Mononuclear cell (primary cell): ENCODE data around the gene KLK5. TPM values are rescaled to one million over a fixed set of nuclear protein-coding genes. Genes with fewer than 3 reads are reported as not detected.

Experiments used
- H3K27me3 ChIP-seq: 2 replicates; pipeline ENCODE4 v1.6.0; 2011; ENCODE audit warnings: low read length, control low read depth; ENCODE audit not compliant: insufficient read depth
- H3K4me1 ChIP-seq: 2 replicates; pipeline ENCODE4 v1.5.1; 2011; ENCODE audit warnings: mild to moderate bottlenecking, low read length, control low read depth; ENCODE audit not compliant: insufficient read depth
- H3K4me3 ChIP-seq: 2 replicates; pipeline ENCODE4 v1.5.1; 2011; ENCODE audit warnings: mild to moderate bottlenecking, low read length, moderate library complexity
- H3K9me3 ChIP-seq: 2 replicates; pipeline ENCODE4 v1.5.1; 2011; ENCODE audit warnings: low read depth, mild to moderate bottlenecking, control low read depth, low read length
- total RNA-seq: library from RNA; depleted of rRNA; stranded (reverse); fragments of >200 nt; gene quantifications from one replicate; pipeline ENCODE4 v1.2.3, GENCODE V29; 2012

KLK5 gene
- total RNA-seq, 1 donor = not detected

GRCh38 chr19:50916069-50916468, 36.8 kb downstream of the KLK5 start:
- Histone ChIP-seq H3K27me3 (peaks cover 18% of the 10 kb centered on the region), H3K4me3 (no peak overlapping the region), H3K4me1 (no peaks in the 10 kb centered on the region), H3K9me3 (no peaks in the 10 kb centered on the region)

- Histone ChIP-seq H3K27me3 (peaks cover 38% of the 10 kb centered on the region), H3K4me3 (no peak overlapping the region), H3K4me1 (no peaks in the 10 kb centered on the region), H3K9me3 (no peaks in the 10 kb centered on the region)
Observed at GRCh38 chr19:50912727-50913716, 39.8 kb downstream of the KLK5 start.

GRCh38 chr19:50912102-50912599, 40.7 kb downstream of the KLK5 start:
- Histone ChIP-seq H3K9me3 (no peaks in the 10 kb centered on the region), H3K4me3 (no peak overlapping the region), H3K27me3 (peaks cover 43% of the 10 kb centered on the region), H3K4me1 (no peaks in the 10 kb centered on the region)

GRCh38 chr19:50911206-50912101, 41.4 kb downstream of the KLK5 start, which contains the start of gene KLK4:
Gene KLK4 (minus strand): TSS chr19:50911395. CDS start chr19:50910738, 657 bp downstream.
- peaks cover 43% of the 10 kb centered on the region for H3K27me3 ChIP-seq
- H3K4me1 ChIP-seq = no peaks in the 10 kb centered on the region
- no peak within 1 kb of the TSS for H3K4me3 ChIP-seq
- no peaks in the 10 kb centered on the region for H3K9me3 ChIP-seq

- H3K4me3 ChIP-seq = no peak overlapping the region
- H3K4me1 ChIP-seq = no peaks in the 10 kb centered on the region
- no peaks in the 10 kb centered on the region for H3K9me3 ChIP-seq
- H3K27me3 ChIP-seq = peaks cover 40% of the 10 kb centered on the region
Observed at GRCh38 chr19:50910722-50911121, 42.1 kb downstream of the KLK5 start.

GRCh38 chr19:50909240-50910070, 43.4 kb downstream of the KLK5 start:
- H3K27me3 ChIP-seq = peaks cover 40% of the 10 kb centered on the region
- no peaks in the 10 kb centered on the region for H3K9me3 ChIP-seq
- H3K4me3 ChIP-seq = no peak overlapping the region
- H3K4me1 ChIP-seq = no peaks in the 10 kb centered on the region

- peaks cover 40% of the 10 kb centered on the region for H3K27me3 ChIP-seq
- H3K4me1 ChIP-seq = no peaks in the 10 kb centered on the region
- no peaks in the 10 kb centered on the region for H3K9me3 ChIP-seq
- no peak overlapping the region for H3K4me3 ChIP-seq
Observed at GRCh38 chr19:50908336-50908735, 44.5 kb downstream of the KLK5 start.

GRCh38 chr19:50906217-50906616, 46.6 kb downstream of the KLK5 start:
- H3K27me3 ChIP-seq = peaks cover 28% of the 10 kb centered on the region
- no peaks in the 10 kb centered on the region for H3K4me1 ChIP-seq
- no peak overlapping the region for H3K4me3 ChIP-seq
- no peaks in the 10 kb centered on the region for H3K9me3 ChIP-seq

GRCh38 chr19:50902640-50903039, 50.2 kb downstream of the KLK5 start:
- no peak overlapping the region for H3K4me3 ChIP-seq
- no peaks in the 10 kb centered on the region for H3K4me1 ChIP-seq
- H3K27me3 ChIP-seq = peaks cover 4% of the 10 kb centered on the region

GRCh38 chr19:50899569-50899968, 53.3 kb downstream of the KLK5 start:
- Histone ChIP-seq H3K4me1 (no peaks in the 10 kb centered on the region), H3K4me3 (no peak overlapping the region), H3K27me3 (no peaks in the 10 kb centered on the region), H3K9me3 (no peaks in the 10 kb centered on the region)

More at GRCh38 chr19:50902640-50903039, 50.2 kb downstream of the KLK5 start:
- no peaks in the 10 kb centered on the region for H3K9me3 ChIP-seq

GRCh38 chr19:50898018-50898417, 54.8 kb downstream of the KLK5 start:
- H3K4me3 ChIP-seq = no peak overlapping the region
- H3K27me3 ChIP-seq = no peaks in the 10 kb centered on the region
- H3K9me3 ChIP-seq = no peaks in the 10 kb centered on the region
- no peaks in the 10 kb centered on the region for H3K4me1 ChIP-seq

- no peaks in the 10 kb centered on the region for H3K27me3 ChIP-seq
- H3K4me1 ChIP-seq = no peaks in the 10 kb centered on the region
- no peak overlapping the region for H3K4me3 ChIP-seq
- no peaks in the 10 kb centered on the region for H3K9me3 ChIP-seq
Observed at GRCh38 chr19:50897612-50898011, 55.2 kb downstream of the KLK5 start.

- H3K4me3 ChIP-seq = no peak overlapping the region
- H3K27me3 ChIP-seq = no peaks in the 10 kb centered on the region
- H3K9me3 ChIP-seq = no peaks in the 10 kb centered on the region
- H3K4me1 ChIP-seq = no peaks in the 10 kb centered on the region
Observed at GRCh38 chr19:50897191-50897607, 55.6 kb downstream of the KLK5 start.

GRCh38 chr19:50896591-50897190, 56.1 kb downstream of the KLK5 start:
- Histone ChIP-seq H3K4me1 (no peaks in the 10 kb centered on the region), H3K27me3 (no peaks in the 10 kb centered on the region), H3K4me3 (no peak overlapping the region), H3K9me3 (no peaks in the 10 kb centered on the region)
